ENCODE data around the gene GPC6. TPM values are rescaled to one million over a fixed set of nuclear protein-coding genes. Genes with fewer than 3 reads are reported as not detected.

The GPC6 gene
- polyA plus RNA-seq, 1 of the 3 experiments (the other 2 are of a cell fraction) = 6.7 TPM

GRCh38 chr13:93552596-93552995 is 326.0 kb downstream of the GPC6 start:
- Histone ChIP-seq H3K36me3 (replicated peaks in 1 of 2; ENCODE audit: control insufficient read depth in 1 of 2, insufficient read depth in 2 of 2, low read length in 1 of 2) (peaks cover 0 to 6% of the 10 kb centered on the region in 2 experiments), H3K27ac (ENCODE audit: low read depth in 2 of 2, low read length in 1 of 2) (no peak overlapping the region), H3K79me2 (ENCODE audit: insufficient read depth) (no peaks in the 10 kb centered on the region), H4K20me1 (ENCODE audit: insufficient read depth) (no peaks in the 10 kb centered on the region), H3K4me3 (ENCODE audit: low read depth in 2 of 2, low read length in 1 of 2) (no peak overlapping the region), H3K9me3 (no peaks in the 10 kb centered on the region), H3K4me2 (no peak overlapping the region), H2AFZ (ENCODE audit: low read depth) (no peak overlapping the region), H3F3A (replicated peaks; ENCODE audit: insufficient read depth) (peaks cover 6% of the 10 kb centered on the region), H3K9me2 (no peaks in the 10 kb centered on the region), H3K4me1 (ENCODE audit: control insufficient read depth in 1 of 2, insufficient read depth in 2 of 2, low read depth in 1 of 2, low read length in 1 of 2) (peaks cover 0 to 2% of the 10 kb centered on the region in 2 experiments; a peak in 2 of 4 replicates), H3K9ac (no peak overlapping the region), H3K27me3 (ENCODE audit: insufficient read depth) (no peaks in the 10 kb centered on the region)
- ChIA-PET CTCF (interaction anchor here (0.7 kb wide), 1 partner anchor 1771 kb away, joined by 4 read pairs; no protein-coding TSS in a partner anchor), POLR2A (no interaction called here)
- TF ChIP-seq FOSL2 (IDR thresholded peaks at IDR 0.05; ENCODE audit: borderline replicate concordance, low read depth) = no peak
- TF ChIP-seq NRF1 (IDR thresholded peaks at IDR 0.05; ENCODE audit: low read depth, low read length) = no peak
- TF ChIP-seq EP300 (IDR thresholded peaks at IDR 0.05; ENCODE audit: borderline replicate concordance in 1 of 2, low read depth in 1 of 2, low read length in 1 of 2) = no peak
- DNase-seq = no peak

- Histone ChIP-seq H3K27ac (ENCODE audit: low read depth in 2 of 2, low read length in 1 of 2) (no peak overlapping the region), H3F3A (replicated peaks; ENCODE audit: insufficient read depth) (peaks cover 6% of the 10 kb centered on the region), H3K9me3 (no peaks in the 10 kb centered on the region), H2AFZ (ENCODE audit: low read depth) (no peak overlapping the region), H4K20me1 (ENCODE audit: insufficient read depth) (no peaks in the 10 kb centered on the region), H3K9me2 (no peaks in the 10 kb centered on the region), H3K4me1 (ENCODE audit: control insufficient read depth in 1 of 2, insufficient read depth in 2 of 2, low read depth in 1 of 2, low read length in 1 of 2) (peaks cover 0 to under 1% of the 10 kb centered on the region in 2 experiments; a peak in 2 of 4 replicates), H3K27me3 (ENCODE audit: insufficient read depth) (no peaks in the 10 kb centered on the region), H3K79me2 (ENCODE audit: insufficient read depth) (no peaks in the 10 kb centered on the region), H3K9ac (no peak overlapping the region), H3K4me3 (ENCODE audit: low read depth in 2 of 2, low read length in 1 of 2) (no peak overlapping the region), H3K4me2 (no peak overlapping the region), H3K36me3 (replicated peaks in 1 of 2; ENCODE audit: control insufficient read depth in 1 of 2, insufficient read depth in 2 of 2, low read length in 1 of 2) (peaks cover 0 to 6% of the 10 kb centered on the region in 2 experiments)
- CTCF ChIA-PET = interaction anchor here (0.7 kb wide), 1 partner anchor 43 kb away, joined by 3 read pairs; no protein-coding TSS in a partner anchor
- no peak for DNase-seq
- POLR2A ChIA-PET = no interaction called here
- WGBS (ENCODE audit: low lambda C conversion rate) = 94% methylated on average over 3 of the region's 3 CpGs
- TF ChIP-seq FOXM1 (IDR thresholded peaks at IDR 0.05; ENCODE audit: low read depth) = no peak
- no peak for TF ChIP-seq MXI1 (IDR thresholded peaks at IDR 0.05; ENCODE audit: low read depth, low read length)
- no peak for TF ChIP-seq SMC3 (IDR thresholded peaks at IDR 0.05; ENCODE audit: low read depth, low read length)
- no peak for TF ChIP-seq USF1 (IDR thresholded peaks at IDR 0.05; ENCODE audit: borderline replicate concordance, low read depth)
- TF ChIP-seq EZH2phosphoT487 (IDR thresholded peaks at IDR 0.05; ENCODE audit: borderline replicate concordance, low read depth) = no peak
- no peak for TF ChIP-seq TEAD4 (IDR thresholded peaks at IDR 0.05; ENCODE audit: borderline replicate concordance, insufficient read depth)
- TF ChIP-seq NFIC (IDR thresholded peaks at IDR 0.05; ENCODE audit: borderline replicate concordance) = no peak
- TF ChIP-seq, protein P1, sequence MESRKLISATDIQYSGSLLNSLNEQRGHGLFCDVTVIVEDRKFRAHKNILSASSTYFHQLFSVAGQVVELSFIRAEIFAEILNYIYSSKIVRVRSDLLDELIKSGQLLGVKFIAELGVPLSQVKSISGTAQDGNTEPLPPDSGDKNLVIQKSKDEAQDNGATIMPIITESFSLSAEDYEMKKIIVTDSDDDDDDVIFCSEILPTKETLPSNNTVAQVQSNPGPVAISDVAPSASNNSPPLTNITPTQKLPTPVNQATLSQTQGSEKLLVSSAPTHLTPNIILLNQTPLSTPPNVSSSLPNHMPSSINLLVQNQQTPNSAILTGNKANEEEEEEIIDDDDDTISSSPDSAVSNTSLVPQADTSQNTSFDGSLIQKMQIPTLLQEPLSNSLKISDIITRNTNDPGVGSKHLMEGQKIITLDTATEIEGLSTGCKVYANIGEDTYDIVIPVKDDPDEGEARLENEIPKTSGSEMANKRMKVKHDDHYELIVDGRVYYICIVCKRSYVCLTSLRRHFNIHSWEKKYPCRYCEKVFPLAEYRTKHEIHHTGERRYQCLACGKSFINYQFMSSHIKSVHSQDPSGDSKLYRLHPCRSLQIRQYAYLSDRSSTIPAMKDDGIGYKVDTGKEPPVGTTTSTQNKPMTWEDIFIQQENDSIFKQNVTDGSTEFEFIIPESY (IDR thresholded peaks at IDR 0.05; ENCODE audit: borderline replicate concordance, low read depth) = no peak
- no peak for TF ChIP-seq RFX5 (IDR thresholded peaks at IDR 0.05; ENCODE audit: low read length)
- TF ChIP-seq RXRA (IDR thresholded peaks at IDR 0.05; ENCODE audit: borderline replicate concordance, low read depth) = no peak
- no peak for TF ChIP-seq YY1 (IDR thresholded peaks at IDR 0.05; ENCODE audit: low read depth)
- no peak for TF ChIP-seq SIN3A (IDR thresholded peaks at IDR 0.05; ENCODE audit: borderline replicate concordance, low read depth, low read length)
- TF ChIP-seq ELF1 (IDR thresholded peaks at IDR 0.05) = no peak
- no peak for TF ChIP-seq RAD21 (IDR thresholded peaks at IDR 0.05; ENCODE audit: low read length)
- TF ChIP-seq FOXJ3 (CRISPR knock-in tag; IDR thresholded peaks at IDR 0.05) = no peak
- TF ChIP-seq, protein P2, sequence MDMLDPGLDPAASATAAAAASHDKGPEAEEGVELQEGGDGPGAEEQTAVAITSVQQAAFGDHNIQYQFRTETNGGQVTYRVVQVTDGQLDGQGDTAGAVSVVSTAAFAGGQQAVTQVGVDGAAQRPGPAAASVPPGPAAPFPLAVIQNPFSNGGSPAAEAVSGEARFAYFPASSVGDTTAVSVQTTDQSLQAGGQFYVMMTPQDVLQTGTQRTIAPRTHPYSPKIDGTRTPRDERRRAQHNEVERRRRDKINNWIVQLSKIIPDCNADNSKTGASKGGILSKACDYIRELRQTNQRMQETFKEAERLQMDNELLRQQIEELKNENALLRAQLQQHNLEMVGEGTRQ (IDR thresholded peaks at IDR 0.05; ENCODE audit: borderline replicate concordance, low read depth, low read length) = no peak
- no peak for TF ChIP-seq RCOR1 (IDR thresholded peaks at IDR 0.05; ENCODE audit: low read length)
- no peak for TF ChIP-seq GATA2 (CRISPR knock-in tag; IDR thresholded peaks at IDR 0.05)
Measured at GRCh38 chr13:93554514-93554913, 327.9 kb downstream of the GPC6 start.
